GM23248 (cell line): Measurements from ENCODE around the gene SLC12A9.

Experiments
- EZH2 ChIP-seq: fragments of 200-600 bp; sonication (generic); IDR thresholded peaks from 2 replicates; pipeline ENCODE4 v1.6.1; 2018; ENCODE audit warnings: antibody characterized with exemption, mild to moderate bottlenecking; ENCODE audit not compliant: insufficient read depth, poor library complexity, severe bottlenecking
- EZH2phosphoT487 ChIP-seq: fragments of 200-600 bp; sonication (generic); IDR thresholded peaks from 2 replicates; pipeline ENCODE4 v1.6.1; 2018; ENCODE audit warnings: antibody characterized with exemption, moderate library complexity, mild to moderate bottlenecking, low read depth; ENCODE audit not compliant: insufficient read depth

- no peak for TF ChIP-seq EZH2
- TF ChIP-seq EZH2phosphoT487: no peak
Observed at GRCh38 chr7:100823140-100823525, 29.4 kb upstream of the SLC12A9 start.
